RWPE2 (cell line): ENCODE data around the gene KCNH5.

Source experiments
- ATAC-seq: fragments of 200-7000 bp; cut with Tn5 transposase; 3 replicates; pipeline ENCODE4 v1.9.1; 2021; ENCODE audit warnings: low read depth
- DNase-seq: peaks from one replicate; pipeline ENCODE4 v3.0.0-alpha.2; 2020; ENCODE audit warnings: low spot score
- H3K27ac ChIP-seq: fragments of 450-650 bp; 2 replicates; pipeline ENCODE4 v1.5.1; 2017; ENCODE audit warnings: mild to moderate bottlenecking; ENCODE audit not compliant: poor library complexity, severe bottlenecking
- H3K27me3 ChIP-seq: fragments of 250-450 bp; sonication (Bioruptor Pico); 2 replicates; pipeline ENCODE4 v1.5.1; 2021; ENCODE audit warnings: mild to moderate bottlenecking, moderate library complexity; ENCODE audit not compliant: insufficient read depth, poor library complexity, severe bottlenecking
- H3K36me3 ChIP-seq: fragments of 250-450 bp; sonication (Bioruptor Pico); 2 replicates; pipeline ENCODE4 v1.5.1; 2020; ENCODE audit warnings: low read depth, mild to moderate bottlenecking, moderate library complexity
- H3K4me1 ChIP-seq: fragments of 250-450 bp; sonication (Bioruptor Pico); 2 replicates; pipeline ENCODE4 v1.5.1; 2021; ENCODE audit warnings: mild to moderate bottlenecking, moderate library complexity; ENCODE audit not compliant: insufficient read depth, poor library complexity, severe bottlenecking
- H3K4me3 ChIP-seq: fragments of 250-450 bp; sonication (Bioruptor Pico); 2 replicates; pipeline ENCODE4 v1.5.1; 2021; ENCODE audit warnings: mild to moderate bottlenecking, moderate library complexity; ENCODE audit not compliant: severe bottlenecking
- H3K9me3 ChIP-seq: fragments of 250-450 bp; sonication (Bioruptor Pico); 2 replicates; pipeline ENCODE4 v1.5.1; 2021; ENCODE audit warnings: mild to moderate bottlenecking, moderate library complexity; ENCODE audit not compliant: severe bottlenecking
- TF ChIP-seq, protein P1 (sequence below): fragments of 450-650 bp; IDR thresholded peaks from one replicate; pipeline ENCODE4 v1.5.1; 2017; ENCODE audit warnings: mild to moderate bottlenecking, moderate library complexity; ENCODE audit not compliant: poor library complexity, severe bottlenecking

KCNH5 gene

DNA sequence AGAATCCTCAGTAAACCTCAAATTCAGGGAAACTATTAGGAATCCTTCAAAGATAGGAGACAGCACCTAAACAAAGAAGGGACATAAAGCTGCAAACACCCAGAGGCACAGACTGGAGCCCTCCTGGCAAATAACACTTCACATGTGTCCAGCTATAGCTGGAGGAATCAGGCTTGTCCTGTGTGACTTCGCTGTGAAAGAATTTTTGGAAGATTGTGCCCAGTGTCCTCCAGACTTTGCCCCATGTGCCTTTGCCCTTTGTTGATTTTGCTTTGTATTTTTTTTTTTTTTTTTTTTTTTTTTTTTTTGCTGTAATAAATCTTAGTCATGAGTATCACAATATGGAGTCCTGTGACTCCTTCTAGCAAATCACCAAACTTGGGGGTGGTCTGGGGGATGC is 136.8 kb downstream of the KCNH5 start:
- no peak for DNase-seq
- no peak for ATAC-seq
- H3K27ac ChIP-seq = no peak overlapping the region
- no peak overlapping the region for H3K4me3 ChIP-seq
- no peaks in the 10 kb centered on the region for H3K9me3 ChIP-seq
- no peaks in the 10 kb centered on the region for H3K4me1 ChIP-seq
- TF ChIP-seq, protein P1, sequence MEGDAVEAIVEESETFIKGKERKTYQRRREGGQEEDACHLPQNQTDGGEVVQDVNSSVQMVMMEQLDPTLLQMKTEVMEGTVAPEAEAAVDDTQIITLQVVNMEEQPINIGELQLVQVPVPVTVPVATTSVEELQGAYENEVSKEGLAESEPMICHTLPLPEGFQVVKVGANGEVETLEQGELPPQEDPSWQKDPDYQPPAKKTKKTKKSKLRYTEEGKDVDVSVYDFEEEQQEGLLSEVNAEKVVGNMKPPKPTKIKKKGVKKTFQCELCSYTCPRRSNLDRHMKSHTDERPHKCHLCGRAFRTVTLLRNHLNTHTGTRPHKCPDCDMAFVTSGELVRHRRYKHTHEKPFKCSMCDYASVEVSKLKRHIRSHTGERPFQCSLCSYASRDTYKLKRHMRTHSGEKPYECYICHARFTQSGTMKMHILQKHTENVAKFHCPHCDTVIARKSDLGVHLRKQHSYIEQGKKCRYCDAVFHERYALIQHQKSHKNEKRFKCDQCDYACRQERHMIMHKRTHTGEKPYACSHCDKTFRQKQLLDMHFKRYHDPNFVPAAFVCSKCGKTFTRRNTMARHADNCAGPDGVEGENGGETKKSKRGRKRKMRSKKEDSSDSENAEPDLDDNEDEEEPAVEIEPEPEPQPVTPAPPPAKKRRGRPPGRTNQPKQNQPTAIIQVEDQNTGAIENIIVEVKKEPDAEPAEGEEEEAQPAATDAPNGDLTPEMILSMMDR = no peak
- no peaks in the 10 kb centered on the region for H3K27me3 ChIP-seq
- no peaks in the 10 kb centered on the region for H3K36me3 ChIP-seq

DNA sequence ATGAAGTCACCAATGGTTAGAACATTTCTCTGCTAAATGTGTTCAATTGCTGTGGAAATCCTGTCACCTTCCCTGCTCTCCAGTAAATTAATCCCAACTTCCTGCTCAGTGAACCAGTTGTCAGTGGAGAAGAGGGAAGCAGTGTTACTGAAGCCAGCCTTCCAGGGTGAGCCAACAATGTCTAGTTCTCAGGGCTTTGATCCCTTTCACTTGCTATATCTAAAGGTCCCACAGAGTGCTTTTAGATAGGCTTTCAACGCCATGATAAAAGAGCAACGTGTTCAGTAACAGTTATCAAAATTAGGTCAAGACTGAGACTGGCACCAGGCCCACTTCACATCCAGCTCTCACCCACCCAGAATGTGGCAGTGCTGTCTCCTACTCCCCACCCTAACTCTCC is 139.7 kb downstream of the KCNH5 start:
- TF ChIP-seq, protein P1 = no peak
- DNase-seq (no peak), ATAC-seq (no peak)
- Histone ChIP-seq H3K4me1 (no peaks in the 10 kb centered on the region), H3K36me3 (no peaks in the 10 kb centered on the region), H3K4me3 (no peak overlapping the region), H3K27me3 (no peaks in the 10 kb centered on the region), H3K9me3 (no peaks in the 10 kb centered on the region), H3K27ac (no peak overlapping the region)

DNA sequence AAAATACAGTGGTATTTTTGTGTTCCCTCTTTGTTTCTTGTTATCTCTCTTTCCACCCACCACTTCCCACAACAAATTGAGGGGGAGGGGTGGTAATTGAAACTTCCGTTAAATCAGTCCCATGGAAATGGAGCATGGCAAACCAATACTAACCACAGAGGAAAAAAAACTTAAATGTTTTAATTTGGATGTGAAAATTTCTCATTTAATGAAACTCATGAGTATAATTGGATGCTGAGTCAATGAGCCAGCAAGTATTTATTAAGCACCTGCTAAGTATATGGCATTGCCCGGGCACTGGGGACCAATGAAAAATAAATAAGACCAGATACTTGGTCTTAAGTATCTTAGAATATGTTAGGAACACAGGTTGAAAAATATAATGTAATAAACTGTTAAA is 147.5 kb downstream of the KCNH5 start:
- Histone ChIP-seq H3K27ac (no peak overlapping the region), H3K4me1 (no peaks in the 10 kb centered on the region), H3K9me3 (no peaks in the 10 kb centered on the region), H3K36me3 (no peaks in the 10 kb centered on the region), H3K4me3 (no peak overlapping the region), H3K27me3 (no peaks in the 10 kb centered on the region)
- DNase-seq = no peak
- no peak for ATAC-seq
- TF ChIP-seq, protein P1 = no peak

DNA sequence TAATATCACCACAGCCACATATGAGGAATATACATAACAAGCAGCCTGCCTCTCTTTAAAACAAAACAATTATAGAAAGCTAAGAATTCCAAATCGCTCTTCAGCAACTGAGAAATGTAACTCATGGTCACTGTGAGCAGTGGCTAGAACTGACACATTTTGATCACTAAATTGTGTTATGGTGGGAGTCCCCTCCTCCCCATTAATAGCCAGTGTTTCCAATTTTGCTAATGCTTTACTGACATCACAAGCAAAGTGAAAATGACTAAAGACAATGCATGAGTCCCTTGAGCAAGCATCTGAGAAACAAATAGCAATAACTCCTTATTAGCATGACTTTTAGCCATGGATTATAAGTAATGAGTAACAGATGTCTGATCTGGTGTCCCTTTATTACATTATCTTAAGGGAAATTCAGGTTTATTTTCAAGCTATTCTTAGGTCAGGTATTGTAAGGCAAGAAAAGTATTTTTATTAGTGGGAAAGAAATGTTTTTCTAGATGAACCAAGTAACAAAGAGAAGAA is 148.3 kb downstream of the KCNH5 start:
- TF ChIP-seq, protein P1 = no peak
- Histone ChIP-seq H3K36me3 (no peaks in the 10 kb centered on the region), H3K27me3 (no peaks in the 10 kb centered on the region), H3K4me1 (no peaks in the 10 kb centered on the region), H3K9me3 (no peaks in the 10 kb centered on the region), H3K27ac (no peak overlapping the region), H3K4me3 (no peak overlapping the region)
- ATAC-seq (no peak), DNase-seq (no peak)

DNA sequence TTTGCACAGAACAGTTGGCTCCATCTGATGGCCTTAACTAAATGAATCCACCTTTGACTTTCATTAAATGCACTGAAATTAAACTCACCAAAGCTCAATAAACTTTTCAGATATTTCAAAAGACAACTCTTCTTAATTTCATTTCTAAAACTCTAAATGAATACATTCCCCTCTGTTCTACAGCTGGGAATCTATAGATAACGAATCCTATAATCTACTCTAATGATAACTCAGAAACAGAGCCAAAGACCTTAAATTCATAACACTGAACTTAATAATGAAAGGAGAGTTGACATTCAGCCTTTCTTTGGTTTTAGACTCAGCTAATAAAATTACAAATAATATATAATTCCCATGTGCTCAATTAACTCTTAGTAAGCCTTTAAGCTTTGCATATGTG is 150.5 kb downstream of the KCNH5 start:
- DNase-seq = no peak
- TF ChIP-seq, protein P1 = no peak
- Histone ChIP-seq H3K27me3 (no peaks in the 10 kb centered on the region), H3K4me1 (no peaks in the 10 kb centered on the region), H3K36me3 (no peaks in the 10 kb centered on the region), H3K9me3 (no peaks in the 10 kb centered on the region), H3K27ac (no peak overlapping the region), H3K4me3 (no peak overlapping the region)
- ATAC-seq = no peak
